RWPE1 (cell line): ENCODE measurements around the gene ZNF804B.

Experiments
- CTCF ChIA-PET: fragments of 350-600 bp; sonication (Branson Sonifier 250); formaldehyde crosslinking; extraction: SDS; loops from one replicate; lab custom pipeline; 2021; lab: Yijun Ruan, JAX
- POLR2A ChIA-PET: fragments of 400-600 bp; formaldehyde crosslinking; extraction: SDS; loops from one replicate; lab custom pipeline; 2020; ENCODE audit warnings: antibody characterized with exemption; ENCODE audit not compliant: low non-redundant PET; lab: Yijun Ruan, JAX
- DNase-seq: peaks from one replicate; pipeline ENCODE4 v3.0.0; 2012; ENCODE audit warnings: low spot score
- H3K27ac ChIP-seq: fragments of 450-650 bp; 2 replicates; pipeline ENCODE4 v1.5.1; 2017
- TF ChIP-seq, protein P1 (sequence below): fragments of 450-650 bp; conservative IDR thresholded peaks from 2 replicates; pipeline ENCODE4 v1.5.1; 2017; ENCODE audit warnings: low read depth, mild to moderate bottlenecking

Gene ZNF804B

DNA sequence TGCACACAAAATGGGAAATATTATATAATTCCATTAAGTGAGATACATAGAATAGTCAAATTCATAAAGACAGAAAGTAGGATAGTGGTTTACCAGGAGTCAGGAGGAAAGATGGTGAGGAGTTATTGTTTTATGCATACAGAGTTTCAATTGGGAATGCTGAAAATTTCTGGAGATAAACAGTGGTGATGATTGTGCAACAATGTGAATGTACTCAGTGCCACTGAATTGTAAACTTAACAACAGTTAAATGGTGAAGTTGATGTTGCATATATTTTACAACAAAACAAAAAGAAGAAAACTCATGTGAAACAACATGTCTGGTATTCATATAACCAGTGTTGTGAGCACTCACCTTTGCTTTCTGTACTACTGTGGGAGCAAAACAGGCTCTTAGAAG lies 204.9 kb downstream of the ZNF804B start:
- TF ChIP-seq, protein P1, sequence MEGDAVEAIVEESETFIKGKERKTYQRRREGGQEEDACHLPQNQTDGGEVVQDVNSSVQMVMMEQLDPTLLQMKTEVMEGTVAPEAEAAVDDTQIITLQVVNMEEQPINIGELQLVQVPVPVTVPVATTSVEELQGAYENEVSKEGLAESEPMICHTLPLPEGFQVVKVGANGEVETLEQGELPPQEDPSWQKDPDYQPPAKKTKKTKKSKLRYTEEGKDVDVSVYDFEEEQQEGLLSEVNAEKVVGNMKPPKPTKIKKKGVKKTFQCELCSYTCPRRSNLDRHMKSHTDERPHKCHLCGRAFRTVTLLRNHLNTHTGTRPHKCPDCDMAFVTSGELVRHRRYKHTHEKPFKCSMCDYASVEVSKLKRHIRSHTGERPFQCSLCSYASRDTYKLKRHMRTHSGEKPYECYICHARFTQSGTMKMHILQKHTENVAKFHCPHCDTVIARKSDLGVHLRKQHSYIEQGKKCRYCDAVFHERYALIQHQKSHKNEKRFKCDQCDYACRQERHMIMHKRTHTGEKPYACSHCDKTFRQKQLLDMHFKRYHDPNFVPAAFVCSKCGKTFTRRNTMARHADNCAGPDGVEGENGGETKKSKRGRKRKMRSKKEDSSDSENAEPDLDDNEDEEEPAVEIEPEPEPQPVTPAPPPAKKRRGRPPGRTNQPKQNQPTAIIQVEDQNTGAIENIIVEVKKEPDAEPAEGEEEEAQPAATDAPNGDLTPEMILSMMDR: no peak
- no peak for DNase-seq
- CTCF ChIA-PET: no interaction called here
- H3K27ac ChIP-seq: no peak overlapping the region
- POLR2A ChIA-PET: no interaction called here

DNA sequence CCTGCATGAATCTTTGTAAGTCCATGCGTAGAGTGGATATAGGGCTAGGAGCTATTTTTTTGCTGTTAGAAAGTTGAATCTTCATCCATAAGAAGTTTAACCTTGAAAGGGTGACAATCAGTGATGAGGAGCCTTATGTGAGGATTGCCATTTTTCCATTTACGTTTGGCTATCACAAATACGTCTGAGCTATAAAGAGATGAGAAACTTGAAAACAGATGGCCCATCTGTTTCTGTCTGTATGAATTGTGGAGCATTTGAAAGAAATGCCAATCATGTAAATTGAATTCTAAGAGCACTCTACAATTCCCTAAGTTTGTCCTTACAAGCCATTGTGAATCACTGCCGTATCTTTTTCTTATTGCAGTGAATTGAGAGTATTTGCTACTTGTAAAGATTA lies 205.9 kb downstream of the ZNF804B start:
- TF ChIP-seq, protein P1: no peak
- ChIA-PET POLR2A (no interaction called here), CTCF (interaction anchor here (0.7 kb wide), 1 partner anchor 8 kb away, joined by 3 read pairs; no protein-coding TSS in a partner anchor)
- DNase-seq: no peak
- H3K27ac ChIP-seq: no peak overlapping the region

DNA sequence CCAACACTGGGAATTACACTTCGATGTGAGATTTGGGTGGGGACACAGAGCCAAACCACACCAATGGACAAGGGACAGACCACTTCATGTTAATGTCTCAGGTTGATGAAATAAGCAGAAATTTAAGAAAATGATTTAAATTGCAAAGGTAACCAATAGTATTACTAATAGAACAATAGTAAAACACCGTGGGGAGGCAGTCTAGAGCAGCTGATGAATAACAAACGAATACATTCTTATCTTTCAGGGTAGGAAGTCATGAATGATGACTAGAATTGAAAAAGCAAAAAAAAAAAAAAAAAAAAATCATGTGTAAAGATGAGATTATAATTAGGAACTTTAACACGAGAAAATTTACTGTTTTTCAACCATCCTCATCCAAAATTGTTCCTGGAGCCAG lies 207.9 kb downstream of the ZNF804B start:
- CTCF ChIA-PET: no interaction called here
- TF ChIP-seq, protein P1: no peak
- no peak overlapping the region for H3K27ac ChIP-seq
- no peak for DNase-seq
- POLR2A ChIA-PET: no interaction called here

DNA sequence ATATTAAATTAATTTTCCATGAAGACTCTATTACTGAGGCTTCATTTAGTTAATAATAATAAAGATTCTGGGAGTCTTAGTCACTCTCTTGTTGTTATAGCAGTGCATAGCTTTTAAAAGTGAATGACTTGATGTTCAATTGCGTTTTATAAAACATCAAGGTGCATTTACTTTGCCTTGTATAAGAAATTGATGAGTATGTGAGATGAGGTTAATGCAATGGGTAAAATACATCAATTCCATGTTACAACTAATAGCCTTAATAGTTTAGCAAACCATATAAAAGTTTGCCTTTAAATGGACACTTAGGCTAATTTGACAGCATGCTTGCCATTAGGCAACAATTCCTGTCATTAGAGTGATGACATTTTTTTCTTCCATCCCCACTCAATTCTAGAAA lies 209.7 kb downstream of the ZNF804B start:
- no peak for DNase-seq

DNA sequence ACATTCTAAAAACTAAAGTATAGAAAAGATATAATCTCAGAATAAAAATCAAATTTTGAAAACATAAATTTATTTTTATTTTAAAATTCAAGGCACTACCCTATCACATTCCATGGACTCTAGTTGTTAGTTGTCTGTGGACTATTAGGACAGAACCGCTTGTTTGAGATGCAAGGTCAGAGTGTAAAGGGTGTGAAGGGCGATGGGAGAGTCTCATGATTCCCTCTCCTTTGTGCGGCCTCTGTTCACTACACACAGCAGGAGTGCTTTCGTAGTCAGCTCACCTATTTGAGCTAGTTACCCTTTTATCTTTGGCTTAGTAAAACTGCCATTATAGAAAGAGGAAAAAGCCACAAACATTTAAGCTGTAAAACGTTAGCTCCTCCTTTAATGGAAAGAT lies 225.8 kb downstream of the ZNF804B start:
- ChIA-PET CTCF (no interaction called here), POLR2A (no interaction called here)
- TF ChIP-seq, protein P1: no peak
- H3K27ac ChIP-seq: no peak overlapping the region
- DNase-seq: no peak

More for the DNA sequence above, 209.7 kb downstream of the ZNF804B start:
- no peak overlapping the region for H3K27ac ChIP-seq
- CTCF ChIA-PET: no interaction called here
- POLR2A ChIA-PET: no interaction called here
- TF ChIP-seq, protein P1: no peak

DNA sequence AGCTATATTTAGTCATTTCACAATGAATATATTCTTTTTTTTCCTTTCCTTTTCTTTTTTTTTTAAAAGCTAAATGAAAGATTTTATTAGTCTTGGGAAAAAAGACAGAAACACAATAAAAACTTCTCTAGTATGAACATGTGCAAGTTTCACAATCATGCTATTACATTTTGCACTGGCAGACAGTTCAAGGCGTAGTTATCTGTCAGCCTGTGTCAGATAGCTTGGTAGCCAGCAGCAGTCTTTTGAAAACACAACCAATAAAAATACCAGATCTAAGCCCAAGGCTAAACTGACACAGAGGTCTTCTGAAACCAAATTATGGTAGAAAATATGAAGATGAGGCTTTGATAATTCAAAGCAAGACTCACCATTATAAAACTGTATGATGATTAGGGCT lies 241.8 kb downstream of the ZNF804B start:
- TF ChIP-seq, protein P1: no peak
- no peak overlapping the region for H3K27ac ChIP-seq
- POLR2A ChIA-PET: no interaction called here
- CTCF ChIA-PET: no interaction called here
- DNase-seq: no peak
